ENCODE data around the gene MPZL2.

MPZL2 gene

DNA sequence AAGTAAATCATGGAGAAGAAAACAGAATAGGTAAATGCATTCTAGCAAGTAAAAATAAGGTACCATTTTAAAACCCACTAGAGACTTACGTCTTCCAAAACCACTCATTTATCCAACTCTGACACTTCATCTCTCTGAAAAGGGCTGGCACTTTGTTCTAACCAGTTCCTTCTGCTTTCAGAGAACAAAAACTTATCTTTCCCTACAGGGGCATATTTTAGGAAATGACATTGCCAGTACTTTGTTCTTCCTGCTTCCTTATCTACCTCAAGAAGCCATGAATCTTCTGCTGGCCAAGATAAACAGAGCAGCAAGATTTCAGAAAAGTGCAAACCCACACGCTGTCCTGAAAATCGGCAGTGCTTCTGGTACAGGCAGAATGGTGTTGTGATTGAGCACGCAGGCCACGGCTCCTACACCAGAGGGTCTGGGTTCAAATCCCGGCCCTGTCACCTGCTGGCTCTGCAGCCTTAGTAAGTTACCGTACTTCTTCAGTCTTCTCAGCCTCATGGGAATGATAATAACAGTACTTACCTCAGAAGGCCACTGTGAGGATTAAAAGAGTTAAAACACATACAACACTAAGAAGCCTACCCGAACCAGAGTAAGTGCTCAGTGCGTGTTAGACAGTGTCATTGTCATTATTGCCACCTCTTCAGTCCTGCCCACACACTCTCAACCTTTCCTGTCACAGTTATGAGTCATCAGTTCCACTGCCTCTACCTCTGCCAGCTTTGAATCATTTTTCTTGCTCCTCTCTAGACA lies 22.9 kb downstream of the MPZL2 start:
- ATAC-seq (ENCODE audit: insufficient read depth, low read depth): peak; percentile 64; the same call in 2 of the 3 replicates
- no peaks in the 10 kb centered on the region for H3K27me3 ChIP-seq (ENCODE audit: insufficient read depth, low read length, poor library complexity)
- H4K20me1 ChIP-seq (ENCODE audit: insufficient read depth, low read length): no peaks in the 10 kb centered on the region
- H3K9me3 ChIP-seq (ENCODE audit: insufficient read depth, low read length, severe bottlenecking): no peaks in the 10 kb centered on the region
- no peaks in the 10 kb centered on the region for H3K36me3 ChIP-seq (ENCODE audit: insufficient read depth, low read length)
- no peaks in the 10 kb centered on the region for H3K4me1 ChIP-seq (ENCODE audit: insufficient read depth, low read length)
- no peak for DNase-seq
- H3K27ac ChIP-seq (ENCODE audit: low read length): no peak overlapping the region
- no peak overlapping the region for H2AFZ ChIP-seq (ENCODE audit: low read depth, low read length)
- TF ChIP-seq EZH2 (IDR thresholded peaks at IDR 0.05; ENCODE audit: borderline replicate concordance, low read depth, low read length, severe bottlenecking): no peak
- TF ChIP-seq, protein P1, sequence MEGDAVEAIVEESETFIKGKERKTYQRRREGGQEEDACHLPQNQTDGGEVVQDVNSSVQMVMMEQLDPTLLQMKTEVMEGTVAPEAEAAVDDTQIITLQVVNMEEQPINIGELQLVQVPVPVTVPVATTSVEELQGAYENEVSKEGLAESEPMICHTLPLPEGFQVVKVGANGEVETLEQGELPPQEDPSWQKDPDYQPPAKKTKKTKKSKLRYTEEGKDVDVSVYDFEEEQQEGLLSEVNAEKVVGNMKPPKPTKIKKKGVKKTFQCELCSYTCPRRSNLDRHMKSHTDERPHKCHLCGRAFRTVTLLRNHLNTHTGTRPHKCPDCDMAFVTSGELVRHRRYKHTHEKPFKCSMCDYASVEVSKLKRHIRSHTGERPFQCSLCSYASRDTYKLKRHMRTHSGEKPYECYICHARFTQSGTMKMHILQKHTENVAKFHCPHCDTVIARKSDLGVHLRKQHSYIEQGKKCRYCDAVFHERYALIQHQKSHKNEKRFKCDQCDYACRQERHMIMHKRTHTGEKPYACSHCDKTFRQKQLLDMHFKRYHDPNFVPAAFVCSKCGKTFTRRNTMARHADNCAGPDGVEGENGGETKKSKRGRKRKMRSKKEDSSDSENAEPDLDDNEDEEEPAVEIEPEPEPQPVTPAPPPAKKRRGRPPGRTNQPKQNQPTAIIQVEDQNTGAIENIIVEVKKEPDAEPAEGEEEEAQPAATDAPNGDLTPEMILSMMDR (IDR thresholded peaks at IDR 0.05; ENCODE audit: borderline replicate concordance, extremely low read depth, low read length, poor library complexity, severe bottlenecking): no peak
- no peak overlapping the region for H3K9ac ChIP-seq (ENCODE audit: low read depth, low read length)
- no peaks in the 10 kb centered on the region for H3K79me2 ChIP-seq (ENCODE audit: insufficient read depth, low read length)
- H3K4me3 ChIP-seq (ENCODE audit: low read depth in 1 of 2, low read length in 2 of 2): no peak overlapping the region
- H3K4me2 ChIP-seq (ENCODE audit: insufficient read depth, low read length): no peak overlapping the region

DNA sequence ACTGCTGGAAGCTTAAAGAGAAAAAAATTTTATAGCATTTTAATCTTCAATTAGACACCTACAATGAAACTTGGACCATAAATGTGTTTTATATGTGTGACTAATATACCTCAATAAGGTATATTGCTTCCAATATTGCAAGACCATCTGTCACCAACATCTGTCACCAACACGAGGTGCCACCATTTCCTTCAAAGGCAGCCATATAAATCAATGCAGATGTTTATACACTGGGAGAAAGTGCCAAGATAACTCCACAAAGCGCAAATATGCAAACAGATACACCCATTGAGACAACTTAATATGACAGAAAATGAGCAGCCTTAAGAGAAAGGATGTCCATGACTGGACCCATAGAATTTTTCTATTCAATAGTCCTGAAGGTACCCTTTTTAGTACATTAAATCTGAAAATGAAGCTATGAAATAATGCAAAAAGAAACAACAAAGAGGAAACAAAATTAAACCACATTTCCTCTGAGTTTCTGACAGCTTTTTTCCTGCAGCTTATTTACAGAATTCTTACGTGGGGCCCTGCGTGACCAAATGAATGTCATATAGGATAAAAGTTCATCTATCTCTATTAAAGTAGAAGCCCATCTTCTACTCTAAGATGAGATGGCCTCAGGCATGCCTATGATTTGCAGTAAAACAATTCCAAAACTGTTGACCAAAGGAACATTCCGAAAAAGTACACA lies 24.4 kb downstream of the MPZL2 start:
- DNase-seq (no peak), ATAC-seq (ENCODE audit: insufficient read depth, low read depth) (no peak)
- TF ChIP-seq, protein P1 (IDR thresholded peaks at IDR 0.05; ENCODE audit: borderline replicate concordance, extremely low read depth, low read length, poor library complexity, severe bottlenecking): no peak
- TF ChIP-seq EZH2 (IDR thresholded peaks at IDR 0.05; ENCODE audit: borderline replicate concordance, low read depth, low read length, severe bottlenecking): no peak
- no peak overlapping the region for H3K27ac ChIP-seq (ENCODE audit: low read length)
- no peaks in the 10 kb centered on the region for H3K27me3 ChIP-seq (ENCODE audit: insufficient read depth, low read length, poor library complexity)
- H3K36me3 ChIP-seq (ENCODE audit: insufficient read depth, low read length): no peaks in the 10 kb centered on the region
- H3K4me2 ChIP-seq (ENCODE audit: insufficient read depth, low read length): no peak overlapping the region
- H3K79me2 ChIP-seq (ENCODE audit: insufficient read depth, low read length): no peaks in the 10 kb centered on the region
- no peak overlapping the region for H2AFZ ChIP-seq (ENCODE audit: low read depth, low read length)
- no peaks in the 10 kb centered on the region for H3K9me3 ChIP-seq (ENCODE audit: insufficient read depth, low read length, severe bottlenecking)
- H4K20me1 ChIP-seq (ENCODE audit: insufficient read depth, low read length): no peaks in the 10 kb centered on the region
- H3K4me1 ChIP-seq (ENCODE audit: insufficient read depth, low read length): no peaks in the 10 kb centered on the region
- H3K4me3 ChIP-seq (ENCODE audit: low read depth in 1 of 2, low read length in 2 of 2): no peak overlapping the region
- H3K9ac ChIP-seq (ENCODE audit: low read depth, low read length): no peak overlapping the region

DNA sequence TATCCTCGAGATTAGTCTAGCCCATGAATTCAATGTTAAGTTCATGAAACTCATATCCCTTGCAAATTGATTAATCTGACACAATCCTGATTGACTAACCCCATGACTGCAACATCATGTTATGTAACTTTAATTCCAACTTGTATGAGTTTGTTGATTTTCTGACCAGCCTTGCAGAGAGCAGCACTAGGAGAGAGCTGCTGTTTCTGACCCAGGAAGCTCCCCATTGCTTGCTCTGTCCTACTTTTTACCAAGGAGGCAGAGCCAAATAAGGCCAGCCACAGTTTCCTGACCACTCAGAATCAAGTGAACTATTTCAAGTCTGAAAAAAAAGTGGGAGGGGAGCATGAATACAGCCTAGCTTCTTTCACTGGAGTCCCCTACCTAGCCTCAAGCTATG lies 25.2 kb downstream of the MPZL2 start:
- no peaks in the 10 kb centered on the region for H3K79me2 ChIP-seq (ENCODE audit: insufficient read depth, low read length)
- TF ChIP-seq, protein P1 (IDR thresholded peaks at IDR 0.05; ENCODE audit: borderline replicate concordance, extremely low read depth, low read length, poor library complexity, severe bottlenecking): no peak
- no peak for TF ChIP-seq EZH2 (IDR thresholded peaks at IDR 0.05; ENCODE audit: borderline replicate concordance, low read depth, low read length, severe bottlenecking)
- ATAC-seq (ENCODE audit: insufficient read depth, low read depth): no peak
- H4K20me1 ChIP-seq (ENCODE audit: insufficient read depth, low read length): no peaks in the 10 kb centered on the region
- no peak overlapping the region for H3K4me3 ChIP-seq (ENCODE audit: low read depth in 1 of 2, low read length in 2 of 2)
- H3K27me3 ChIP-seq (ENCODE audit: insufficient read depth, low read length, poor library complexity): no peaks in the 10 kb centered on the region
- H3K9ac ChIP-seq (ENCODE audit: low read depth, low read length): no peak overlapping the region
- H3K9me3 ChIP-seq (ENCODE audit: insufficient read depth, low read length, severe bottlenecking): no peaks in the 10 kb centered on the region
- H3K4me2 ChIP-seq (ENCODE audit: insufficient read depth, low read length): no peak overlapping the region
- DNase-seq: no peak
- H3K36me3 ChIP-seq (ENCODE audit: insufficient read depth, low read length): no peaks in the 10 kb centered on the region
- no peak overlapping the region for H2AFZ ChIP-seq (ENCODE audit: low read depth, low read length)
- no peaks in the 10 kb centered on the region for H3K4me1 ChIP-seq (ENCODE audit: insufficient read depth, low read length)
- H3K27ac ChIP-seq (ENCODE audit: low read length): no peak overlapping the region

All from DND-41 (cell line).